Keratinocyte (primary cell): Measurements from ENCODE around the gene HJV. TPM values are rescaled to one million over a fixed set of nuclear protein-coding genes. Genes with fewer than 3 reads are reported as not detected.

Source experiments
- DNase-seq: peaks from one replicate; pipeline ENCODE4 v3.0.0-alpha.2; 2011; ENCODE audit warnings: low read depth, missing footprints, low spot score
- FAIRE-seq: peaks from 2 replicates; lab custom pipeline; 2011; peaks lifted over from hg19 to GRCh38; lab: Jason Lieb, UNC
- H2AFZ ChIP-seq: 2 replicates; pipeline ENCODE4 v1.6.0; 2012; ENCODE audit warnings: low read length, control low read depth, inconsistent platforms; ENCODE audit not compliant: control insufficient read depth
- H3K27ac ChIP-seq: 2 replicates; pipeline ENCODE4 v1.5.1; 2011; ENCODE audit warnings: low read length; ENCODE audit not compliant: control insufficient read depth, insufficient read depth
- H3K27me3 ChIP-seq: 3 replicates; pipeline ENCODE4 v1.6.0; 2011; ENCODE audit warnings: low read length; ENCODE audit not compliant: control insufficient read depth, insufficient read depth; ENCODE audit errors: extremely low read depth
- H3K36me3 ChIP-seq, 2 experiments: 2 replicates in 1 of 2; 3 replicates in 1 of 2; pipeline ENCODE4 v1.5.1; 2011; ENCODE audit warnings: low read length in 2 of 2, mild to moderate bottlenecking in 1 of 2; ENCODE audit not compliant: control insufficient read depth in 2 of 2, insufficient read depth in 2 of 2; ENCODE audit errors: extremely low read depth in 1 of 2
- H3K4me1 ChIP-seq: 3 replicates; pipeline ENCODE4 v1.5.1; 2011; ENCODE audit warnings: low read length; ENCODE audit not compliant: control insufficient read depth, insufficient read depth; ENCODE audit errors: extremely low read depth
- H3K4me2 ChIP-seq: 3 replicates; pipeline ENCODE4 v1.6.0; 2011; ENCODE audit warnings: low read depth, low read length; ENCODE audit not compliant: control insufficient read depth, insufficient read depth; ENCODE audit errors: extremely low read depth
- H3K4me3 ChIP-seq, 3 experiments: fragments of 200-600 bp in 1 of 3; sonication (generic) in 1 of 3; 2 replicates in 2 of 3; 3 replicates in 1 of 3; pipeline ENCODE4 v1.5.1; 2011 to 2016; ENCODE audit warnings: low read length in 3 of 3, mild to moderate bottlenecking in 3 of 3, control low read depth in 2 of 3, inconsistent platforms in 1 of 3, low read depth in 1 of 3, mixed read lengths in 1 of 3, mixed run types in 1 of 3, moderate library complexity in 1 of 3; ENCODE audit not compliant: control insufficient read depth in 2 of 3, insufficient read depth in 2 of 3; ENCODE audit errors: extremely low read depth in 1 of 3
- H3K79me2 ChIP-seq: 2 replicates; pipeline ENCODE4 v1.6.0; 2012; ENCODE audit warnings: low read length; ENCODE audit not compliant: control insufficient read depth, insufficient read depth
- H3K9ac ChIP-seq: 3 replicates; pipeline ENCODE4 v1.6.0; 2011; ENCODE audit warnings: low read length; ENCODE audit not compliant: control insufficient read depth, insufficient read depth; ENCODE audit errors: extremely low read depth
- H3K9me1 ChIP-seq: 3 replicates; pipeline ENCODE4 v1.6.0; 2011; ENCODE audit warnings: low read length; ENCODE audit not compliant: control insufficient read depth, insufficient read depth; ENCODE audit errors: extremely low read depth
- H3K9me3 ChIP-seq: 2 replicates; pipeline ENCODE4 v1.5.1; 2012; ENCODE audit warnings: low read depth, low read length; ENCODE audit not compliant: control insufficient read depth
- H4K20me1 ChIP-seq: 3 replicates; pipeline ENCODE4 v1.6.0; 2011; ENCODE audit warnings: low read length; ENCODE audit not compliant: control insufficient read depth, insufficient read depth; ENCODE audit errors: extremely low read depth
- EZH2 ChIP-seq: IDR thresholded peaks from one replicate; pipeline ENCODE4 v1.6.1; 2012; ENCODE audit warnings: inconsistent platforms, mild to moderate bottlenecking, low read length, moderate library complexity
- dilution Hi-C: fragments of 300-500 bp; cut with MboI; formaldehyde crosslinking; loops from one replicate; pipeline ENCODE4 v1.7.0; 2020; ENCODE audit warnings: low sequenced_read_pairs; ENCODE audit not compliant: extremely low pct_ligation_motif_present
- polyA plus RNA-seq, 5 experiments: library from polyadenylated mRNA; depleted of rRNA in 3 of 5; stranded (reverse) in 3 of 5; stranded (forward) in 1 of 5; unstranded in 1 of 5; fragments of >200 nt; gene quantifications; 1 replicate in 1 of 5; 2 replicates in 3 of 5; 3 replicates in 1 of 5; pipeline versions ENCODE4 v1.2.1 to v1.2.3, GENCODE V29; 2011 to 2012; ENCODE audit warnings: missing spikeins in 2 of 5, low read depth in 1 of 5, low replicate concordance in 1 of 5
- TF ChIP-seq, protein P1 (sequence below), 3 experiments: IDR thresholded peaks in 1 of 3; conservative IDR thresholded peaks in 1 of 3; optimal IDR thresholded peaks in 1 of 3; 2 replicates in 2 of 3; 3 replicates in 1 of 3; pipeline versions ENCODE3 to v1.5.1; 2011; ENCODE audit warnings: low read length in 3 of 3, mild to moderate bottlenecking in 3 of 3, moderate library complexity in 2 of 3, control low read depth in 1 of 3, inconsistent platforms in 1 of 3; ENCODE audit not compliant: insufficient read depth in 2 of 3; ENCODE audit errors: extremely low read depth in 1 of 3

HJV gene
- polyA plus RNA-seq, 1 donor (not counting 4 experiments of a cell fraction or from before 2014, with no cell fraction given) = not detected

DNA sequence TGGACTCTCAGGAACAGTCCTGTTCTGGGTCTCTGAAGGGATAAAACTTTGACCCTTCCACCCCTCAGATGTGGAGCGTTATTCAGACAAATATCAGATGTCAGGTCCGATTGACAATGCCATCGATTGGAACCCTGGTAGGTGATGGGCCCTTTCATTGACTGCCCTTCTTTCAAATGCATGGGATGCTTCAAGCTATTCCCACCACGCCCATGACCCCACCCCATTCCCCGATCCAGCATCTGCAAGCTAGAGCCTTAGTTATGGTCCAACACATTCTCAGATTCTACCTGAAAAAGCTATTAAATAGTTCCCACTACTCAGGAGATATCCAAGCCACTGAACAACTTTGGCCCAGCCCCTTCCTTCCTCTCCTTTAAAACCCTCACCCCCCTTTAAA, 44.5 kb downstream of the HJV start:
- Histone ChIP-seq H3K27me3 (no peaks in the 10 kb centered on the region), H3K36me3 (no peaks in the 10 kb centered on the region), H3K79me2 (no peaks in the 10 kb centered on the region), H3K9me1 (no peaks in the 10 kb centered on the region), H4K20me1 (no peaks in the 10 kb centered on the region), H3K4me3 (no peak overlapping the region), H3K4me2 (no peak overlapping the region), H3K27ac (no peak overlapping the region), H3K4me1 (peaks cover 32% of the 10 kb centered on the region), H3K9ac (no peak overlapping the region), H3K9me3 (no peaks in the 10 kb centered on the region), H2AFZ (peak overlapping the region; percentile 53)
- dilution Hi-C loops = no loop called here
- DNase-seq (no peak), FAIRE-seq (no peak)
- TF ChIP-seq, protein P1, sequence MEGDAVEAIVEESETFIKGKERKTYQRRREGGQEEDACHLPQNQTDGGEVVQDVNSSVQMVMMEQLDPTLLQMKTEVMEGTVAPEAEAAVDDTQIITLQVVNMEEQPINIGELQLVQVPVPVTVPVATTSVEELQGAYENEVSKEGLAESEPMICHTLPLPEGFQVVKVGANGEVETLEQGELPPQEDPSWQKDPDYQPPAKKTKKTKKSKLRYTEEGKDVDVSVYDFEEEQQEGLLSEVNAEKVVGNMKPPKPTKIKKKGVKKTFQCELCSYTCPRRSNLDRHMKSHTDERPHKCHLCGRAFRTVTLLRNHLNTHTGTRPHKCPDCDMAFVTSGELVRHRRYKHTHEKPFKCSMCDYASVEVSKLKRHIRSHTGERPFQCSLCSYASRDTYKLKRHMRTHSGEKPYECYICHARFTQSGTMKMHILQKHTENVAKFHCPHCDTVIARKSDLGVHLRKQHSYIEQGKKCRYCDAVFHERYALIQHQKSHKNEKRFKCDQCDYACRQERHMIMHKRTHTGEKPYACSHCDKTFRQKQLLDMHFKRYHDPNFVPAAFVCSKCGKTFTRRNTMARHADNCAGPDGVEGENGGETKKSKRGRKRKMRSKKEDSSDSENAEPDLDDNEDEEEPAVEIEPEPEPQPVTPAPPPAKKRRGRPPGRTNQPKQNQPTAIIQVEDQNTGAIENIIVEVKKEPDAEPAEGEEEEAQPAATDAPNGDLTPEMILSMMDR (optimal IDR thresholded peaks at IDR 0.05 in 1 of 3, IDR thresholded peaks at IDR 0.05 in 1 of 3, conservative IDR thresholded peaks at IDR 0.05 in 1 of 3; ENCODE audit: extremely low read depth in 1 of 3, insufficient read depth in 2 of 3, low read length in 3 of 3) = no peak
- no peak for TF ChIP-seq EZH2

DNA sequence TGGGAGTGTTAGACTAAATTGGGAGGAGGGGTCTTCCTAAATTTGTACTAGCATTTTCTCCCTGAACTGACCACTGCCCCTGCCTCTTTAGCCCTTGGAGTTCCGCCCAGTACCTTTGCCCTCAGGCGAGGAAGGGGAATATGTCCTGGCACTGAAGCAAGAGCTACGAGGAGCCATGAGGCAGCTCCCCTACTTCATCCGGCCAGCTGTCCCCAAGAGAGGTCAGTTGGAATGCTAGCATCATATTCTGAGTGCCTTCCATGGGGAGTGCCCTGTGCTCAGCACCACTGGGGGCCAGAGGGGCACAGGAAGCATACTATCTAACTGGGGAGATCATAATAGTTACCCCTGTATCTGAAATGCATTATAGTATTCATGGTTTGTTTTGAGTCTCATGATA, 46.3 kb downstream of the HJV start:
- dilution Hi-C loops = no loop called here

More for the DNA sequence above, 46.3 kb downstream of the HJV start:
- Histone ChIP-seq H3K9ac (no peak overlapping the region), H2AFZ (no peak overlapping the region), H3K4me3 (no peak overlapping the region), H4K20me1 (no peaks in the 10 kb centered on the region), H3K79me2 (no peaks in the 10 kb centered on the region), H3K4me1 (peaks cover 29% of the 10 kb centered on the region), H3K36me3 (no peaks in the 10 kb centered on the region), H3K27me3 (no peaks in the 10 kb centered on the region), H3K9me3 (no peaks in the 10 kb centered on the region), H3K9me1 (no peaks in the 10 kb centered on the region), H3K4me2 (no peak overlapping the region), H3K27ac (no peak overlapping the region)
- no peak for TF ChIP-seq EZH2
- TF ChIP-seq, protein P1 (optimal IDR thresholded peaks at IDR 0.05 in 1 of 3, IDR thresholded peaks at IDR 0.05 in 1 of 3, conservative IDR thresholded peaks at IDR 0.05 in 1 of 3; ENCODE audit: extremely low read depth in 1 of 3, insufficient read depth in 2 of 3, low read length in 3 of 3) = no peak
- no peak for FAIRE-seq
- no peak for DNase-seq
